NCI-H510A (cell line): Measurements from ENCODE around the gene F11.
"Not testable (repeated sequence)": the region's sequence is repeated elsewhere in the genome, so short reads cannot be mapped to it uniquely, and the experiment has no call there.

ENCODE experiments used
- DNase-seq: peaks from one replicate; lab custom pipeline; 2025; lab: John Stamatoyannopoulos, UW

F11 gene

GRCh38 chr4:186249785-186250754 lies 15.9 kb upstream of the F11 start:
- no peak for DNase-seq

- no peak for DNase-seq
These were observed 15.2 kb upstream of the F11 start for GRCh38 chr4:186250760-186251159.

GRCh38 chr4:186255122-186255521 lies 10.9 kb upstream of the F11 start:
- no peak for DNase-seq

- no peak for DNase-seq
These were observed 7.7 kb upstream of the F11 start for GRCh38 chr4:186258216-186258811.

GRCh38 chr4:186260117-186260503 lies 5.9 kb upstream of the F11 start:
- DNase-seq, result no peak

GRCh38 chr4:186260504-186261448 lies 5.2 kb upstream of the F11 start:
- no peak for DNase-seq

GRCh38 chr4:186264660-186265059 lies 1.3 kb upstream of the F11 start:
- DNase-seq, result no peak

- not testable (repeated sequence) for DNase-seq
These were observed 739 bp upstream of the F11 start for GRCh38 chr4:186265250-186265649.

GRCh38 chr4:186266729-186267456 lies 904 bp downstream of the F11 start:
- DNase-seq, result no peak

- DNase-seq, result no peak
These were observed 5.2 kb downstream of the F11 start for GRCh38 chr4:186271081-186271678.

GRCh38 chr4:186272699-186273391 lies 6.9 kb downstream of the F11 start:
- no peak for DNase-seq

GRCh38 chr4:186273392-186273789 lies 7.4 kb downstream of the F11 start:
- DNase-seq, result not testable (repeated sequence)

GRCh38 chr4:186283311-186283710 lies 17.3 kb downstream of the F11 start:
- no peak for DNase-seq

GRCh38 chr4:186285147-186285546 lies 19.2 kb downstream of the F11 start:
- no peak for DNase-seq

- no peak for DNase-seq
These were observed 20.6 kb downstream of the F11 start for GRCh38 chr4:186286581-186286980.

GRCh38 chr4:186291256-186291890 lies 25.4 kb downstream of the F11 start:
- no peak for DNase-seq

GRCh38 chr4:186294160-186294559 lies 28.2 kb downstream of the F11 start:
- DNase-seq, result no peak

GRCh38 chr4:186296481-186296880 lies 30.5 kb downstream of the F11 start:
- no peak for DNase-seq

GRCh38 chr4:186297013-186297645 lies 31.1 kb downstream of the F11 start:
- no peak for DNase-seq
